Measurements from ENCODE around the gene NAGK. TPM values are rescaled to one million over a fixed set of nuclear protein-coding genes. Genes with fewer than 3 reads are reported as not detected.
A peak's percentile ranks its signal among the peaks of the same experiment; 100 is the strongest.

The NAGK gene
- polyA plus RNA-seq, 3 donors, result 546 to 789 (median 690) TPM

DNA sequence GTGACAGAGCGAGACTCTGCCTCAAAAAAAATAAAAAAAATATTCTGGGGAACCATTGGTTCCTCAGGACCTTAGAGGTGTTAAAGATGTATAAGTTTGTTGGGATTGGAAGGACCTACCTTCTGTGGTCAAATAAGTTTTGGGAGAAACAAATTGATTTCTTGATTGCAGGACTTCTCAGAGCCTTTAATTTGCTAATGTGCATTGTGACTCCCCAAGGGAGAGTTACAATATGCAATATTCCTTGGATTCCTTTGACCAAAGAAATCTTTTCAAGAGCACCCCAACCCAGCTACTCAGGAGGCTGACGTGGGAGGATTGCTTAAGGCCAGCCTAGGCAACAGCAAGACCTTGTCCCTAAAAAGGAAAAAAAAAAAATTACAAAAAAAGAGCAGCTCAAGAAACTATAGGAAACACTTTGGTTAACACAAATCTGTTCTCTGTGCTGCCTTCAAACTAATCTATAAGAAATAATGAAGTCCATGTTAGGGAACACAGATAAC lies 6.5 kb downstream of the NAGK start:
- no peaks in the 10 kb centered on the region for H3K27me3 Mint-ChIP-seq (ENCODE audit: low read depth in 3 of 3)
- Histone ChIP-seq H4K20me1 (ENCODE audit: insufficient read depth, low read length) (peaks cover 63% of the 10 kb centered on the region), H3K4me1 (ENCODE audit: control insufficient read depth in 1 of 2, insufficient read depth in 2 of 2, low read length in 2 of 2) (peaks cover 80 to 81% of the 10 kb centered on the region in 2 donors), H3K9ac (ENCODE audit: insufficient read depth, low read length, poor library complexity, severe bottlenecking) (no peak overlapping the region), H3K9me3 (replicated peaks in 1 of 2; ENCODE audit: control insufficient read depth in 1 of 2, insufficient read depth in 1 of 2, low read length in 2 of 2) (no peaks in the 10 kb centered on the region), H3K36me3 (replicated peaks in 1 of 2; ENCODE audit: control insufficient read depth in 1 of 2, insufficient read depth in 2 of 2, low read length in 2 of 2) (peaks cover 72 to 85% of the 10 kb centered on the region in 2 donors), H3K27me3 (ENCODE audit: control insufficient read depth in 2 of 2, insufficient read depth in 2 of 2, low read length in 2 of 2) (no peaks in the 10 kb centered on the region), H3K27ac (ENCODE audit: low read depth in 1 of 2, low read length in 2 of 2) (peak overlapping the region in 1 of 2 donors; percentile 97), H3K4me2 (replicated peaks; ENCODE audit: extremely low read depth, low read length, poor library complexity, severe bottlenecking) (peak overlapping the region; percentile 13), H3K4me3 (replicated peaks in 1 of 3; ENCODE audit: low read depth in 2 of 3, low read length in 3 of 3) (no peak overlapping the region), H3K79me2 (ENCODE audit: insufficient read depth, low read length) (peaks cover 70% of the 10 kb centered on the region), H2AFZ (ENCODE audit: insufficient read depth, low read depth, low read length, poor library complexity, severe bottlenecking) (no peak overlapping the region)
- no peak for DNase-seq
- no CpG with 5 or more reads among the region's 2 CpGs for WGBS (ENCODE audit: insufficient coverage)
- no peak overlapping the region for H3K4me3 Mint-ChIP-seq
- TF ChIP-seq, protein P1, sequence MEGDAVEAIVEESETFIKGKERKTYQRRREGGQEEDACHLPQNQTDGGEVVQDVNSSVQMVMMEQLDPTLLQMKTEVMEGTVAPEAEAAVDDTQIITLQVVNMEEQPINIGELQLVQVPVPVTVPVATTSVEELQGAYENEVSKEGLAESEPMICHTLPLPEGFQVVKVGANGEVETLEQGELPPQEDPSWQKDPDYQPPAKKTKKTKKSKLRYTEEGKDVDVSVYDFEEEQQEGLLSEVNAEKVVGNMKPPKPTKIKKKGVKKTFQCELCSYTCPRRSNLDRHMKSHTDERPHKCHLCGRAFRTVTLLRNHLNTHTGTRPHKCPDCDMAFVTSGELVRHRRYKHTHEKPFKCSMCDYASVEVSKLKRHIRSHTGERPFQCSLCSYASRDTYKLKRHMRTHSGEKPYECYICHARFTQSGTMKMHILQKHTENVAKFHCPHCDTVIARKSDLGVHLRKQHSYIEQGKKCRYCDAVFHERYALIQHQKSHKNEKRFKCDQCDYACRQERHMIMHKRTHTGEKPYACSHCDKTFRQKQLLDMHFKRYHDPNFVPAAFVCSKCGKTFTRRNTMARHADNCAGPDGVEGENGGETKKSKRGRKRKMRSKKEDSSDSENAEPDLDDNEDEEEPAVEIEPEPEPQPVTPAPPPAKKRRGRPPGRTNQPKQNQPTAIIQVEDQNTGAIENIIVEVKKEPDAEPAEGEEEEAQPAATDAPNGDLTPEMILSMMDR (IDR thresholded peaks at IDR 0.05), result no peak
- peaks cover 85 to 91% of the 10 kb centered on the region in 2 donors for H3K36me3 Mint-ChIP-seq
- peak overlapping the region in 6 of 7 donors; percentile 7 to 100 (median 95) for H3K27ac Mint-ChIP-seq
- peaks cover 92% of the 10 kb centered on the region for H3K4me1 Mint-ChIP-seq
- H3K9me3 Mint-ChIP-seq, result peaks cover 0 to 3% (median 0%) of the 10 kb centered on the region in 7 donors
- intact Hi-C loops (cut with micrococcal nuclease), result loop anchor here in 1 of 2 donors (5.0 kb wide), 1 partner anchor 57 kb away; the partner anchor contains the start of genes MCEE and MPHOSPH10

DNA sequence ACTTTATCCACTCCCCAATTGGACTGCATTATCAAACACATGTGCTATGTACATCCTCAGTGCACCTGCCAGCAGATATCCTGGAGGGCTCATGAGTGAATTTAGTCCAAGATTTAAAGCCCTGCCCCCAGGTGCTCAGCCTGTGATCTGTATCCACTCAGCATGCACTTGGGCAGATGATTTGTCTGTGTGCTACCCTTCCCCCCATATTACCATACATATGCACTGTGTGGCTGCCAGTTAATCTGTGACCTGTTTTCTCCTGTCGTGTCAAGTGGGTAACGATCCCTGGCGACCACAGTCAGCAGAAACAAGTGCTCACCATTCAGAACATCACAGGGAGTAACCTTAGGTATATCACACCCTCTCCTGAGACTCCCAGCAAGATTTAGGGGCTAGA lies 10.2 kb downstream of the NAGK start:
- peaks cover 0 to 3% (median 0%) of the 10 kb centered on the region in 7 donors for H3K9me3 Mint-ChIP-seq
- H3K9ac ChIP-seq (ENCODE audit: insufficient read depth, low read length, poor library complexity, severe bottlenecking), result no peak overlapping the region
- H2AFZ ChIP-seq (ENCODE audit: insufficient read depth, low read depth, low read length, poor library complexity, severe bottlenecking), result no peak overlapping the region
- 83% methylated on average over 2 of the region's 3 CpGs for WGBS (ENCODE audit: insufficient coverage)
- no peak overlapping the region for H3K4me2 ChIP-seq (replicated peaks; ENCODE audit: extremely low read depth, low read length, poor library complexity, severe bottlenecking)
- H3K36me3 ChIP-seq (replicated peaks in 1 of 2; ENCODE audit: control insufficient read depth in 1 of 2, insufficient read depth in 2 of 2, low read length in 2 of 2), result peaks cover 57 to 69% of the 10 kb centered on the region in 2 donors
- H3K4me3 Mint-ChIP-seq, result no peak overlapping the region
- peaks cover 59% of the 10 kb centered on the region for H4K20me1 ChIP-seq (ENCODE audit: insufficient read depth, low read length)
- no peaks in the 10 kb centered on the region for H3K27me3 ChIP-seq (ENCODE audit: control insufficient read depth in 2 of 2, insufficient read depth in 2 of 2, low read length in 2 of 2)
- intact Hi-C loops (cut with micrococcal nuclease), result no loop called here
- peaks cover 39% of the 10 kb centered on the region for H3K79me2 ChIP-seq (ENCODE audit: insufficient read depth, low read length)
- H3K27ac Mint-ChIP-seq, result peak overlapping the region in 5 of 7 donors; percentile 12 to 100 (median 73)
- no peak for DNase-seq
- H3K4me1 Mint-ChIP-seq, result peaks cover 83% of the 10 kb centered on the region
- peak overlapping the region in 1 of 2 donors; percentile 97 for H3K27ac ChIP-seq (ENCODE audit: low read depth in 1 of 2, low read length in 2 of 2)
- peaks cover 64 to 68% of the 10 kb centered on the region in 2 donors for H3K36me3 Mint-ChIP-seq
- no peak overlapping the region for H3K4me3 ChIP-seq (replicated peaks in 1 of 3; ENCODE audit: low read depth in 2 of 3, low read length in 3 of 3)
- H3K4me1 ChIP-seq (ENCODE audit: control insufficient read depth in 1 of 2, insufficient read depth in 2 of 2, low read length in 2 of 2), result peaks cover 70 to 77% of the 10 kb centered on the region in 2 donors
- no peaks in the 10 kb centered on the region for H3K27me3 Mint-ChIP-seq (ENCODE audit: low read depth in 3 of 3)
- TF ChIP-seq, protein P1 (IDR thresholded peaks at IDR 0.05), result no peak
- no peaks in the 10 kb centered on the region for H3K9me3 ChIP-seq (replicated peaks in 1 of 2; ENCODE audit: control insufficient read depth in 1 of 2, insufficient read depth in 1 of 2, low read length in 2 of 2)
